Measurements from ENCODE around the gene CDKAL1. TPM values are rescaled to one million over a fixed set of nuclear protein-coding genes. Genes with fewer than 3 reads are reported as not detected.

Gene CDKAL1
- total RNA-seq, 2 donors from 2014 or later: 12.1 to 19.0 TPM

DNA sequence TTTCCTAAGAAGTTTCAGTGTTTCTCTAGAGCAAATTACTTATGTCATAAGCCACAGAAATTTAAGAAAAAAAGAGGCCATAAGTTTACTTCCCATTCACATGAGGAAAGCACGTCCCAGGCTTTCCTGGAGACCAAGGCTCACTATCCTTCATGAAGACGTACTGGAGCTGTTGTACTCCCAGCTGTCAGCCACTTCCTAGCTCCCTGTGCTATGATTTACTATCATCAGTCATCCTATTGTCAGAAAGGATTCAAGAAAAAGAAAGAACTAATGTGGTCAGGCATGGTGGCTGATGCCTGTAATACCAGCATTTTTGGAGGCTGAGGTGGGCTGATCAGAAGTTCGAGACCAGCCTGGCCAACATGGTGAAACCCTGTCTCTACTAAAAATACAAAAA, 721.9 kb downstream of the CDKAL1 start:
- no peaks in the 10 kb centered on the region for H3K9me3 ChIP-seq
- H3K36me3 ChIP-seq: no peaks in the 10 kb centered on the region
- no peak overlapping the region for H3K27ac ChIP-seq
- no peaks in the 10 kb centered on the region for H3K4me1 ChIP-seq (replicated peaks)
- no peak for DNase-seq (ENCODE audit: low spot score)
- 87% methylated on average over 3 of the region's 3 CpGs for WGBS
- no peaks in the 10 kb centered on the region for H3K27me3 ChIP-seq (replicated peaks; ENCODE audit: insufficient read depth)
- TF ChIP-seq POLR2A (IDR thresholded peaks at IDR 0.05) (no peak), POLR2AphosphoS5 (IDR thresholded peaks at IDR 0.05) (no peak)
- TF ChIP-seq, protein P1, sequence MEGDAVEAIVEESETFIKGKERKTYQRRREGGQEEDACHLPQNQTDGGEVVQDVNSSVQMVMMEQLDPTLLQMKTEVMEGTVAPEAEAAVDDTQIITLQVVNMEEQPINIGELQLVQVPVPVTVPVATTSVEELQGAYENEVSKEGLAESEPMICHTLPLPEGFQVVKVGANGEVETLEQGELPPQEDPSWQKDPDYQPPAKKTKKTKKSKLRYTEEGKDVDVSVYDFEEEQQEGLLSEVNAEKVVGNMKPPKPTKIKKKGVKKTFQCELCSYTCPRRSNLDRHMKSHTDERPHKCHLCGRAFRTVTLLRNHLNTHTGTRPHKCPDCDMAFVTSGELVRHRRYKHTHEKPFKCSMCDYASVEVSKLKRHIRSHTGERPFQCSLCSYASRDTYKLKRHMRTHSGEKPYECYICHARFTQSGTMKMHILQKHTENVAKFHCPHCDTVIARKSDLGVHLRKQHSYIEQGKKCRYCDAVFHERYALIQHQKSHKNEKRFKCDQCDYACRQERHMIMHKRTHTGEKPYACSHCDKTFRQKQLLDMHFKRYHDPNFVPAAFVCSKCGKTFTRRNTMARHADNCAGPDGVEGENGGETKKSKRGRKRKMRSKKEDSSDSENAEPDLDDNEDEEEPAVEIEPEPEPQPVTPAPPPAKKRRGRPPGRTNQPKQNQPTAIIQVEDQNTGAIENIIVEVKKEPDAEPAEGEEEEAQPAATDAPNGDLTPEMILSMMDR (IDR thresholded peaks at IDR 0.05): no peak
- H3K4me3 ChIP-seq: no peak overlapping the region
- intact Hi-C loops (cut with DNase I): no loop called here

- intact Hi-C loops (cut with DNase I): no loop called here
- H3K4me1 ChIP-seq (replicated peaks): no peaks in the 10 kb centered on the region
- H3K27ac ChIP-seq: no peak overlapping the region
- no peaks in the 10 kb centered on the region for H3K27me3 ChIP-seq (replicated peaks; ENCODE audit: insufficient read depth)
- H3K36me3 ChIP-seq: no peaks in the 10 kb centered on the region
- no peak overlapping the region for H3K4me3 ChIP-seq
- DNase-seq (ENCODE audit: low spot score): no peak
- 79% methylated on average over 2 of the region's 2 CpGs for WGBS
- no peaks in the 10 kb centered on the region for H3K9me3 ChIP-seq
- TF ChIP-seq POLR2A (IDR thresholded peaks at IDR 0.05): no peak
- TF ChIP-seq POLR2AphosphoS5 (IDR thresholded peaks at IDR 0.05): no peak
- TF ChIP-seq, protein P1 (IDR thresholded peaks at IDR 0.05): no peak
Measured at GRCh38 chr6:21257125-21257524, 722.9 kb downstream of the CDKAL1 start.

DNA sequence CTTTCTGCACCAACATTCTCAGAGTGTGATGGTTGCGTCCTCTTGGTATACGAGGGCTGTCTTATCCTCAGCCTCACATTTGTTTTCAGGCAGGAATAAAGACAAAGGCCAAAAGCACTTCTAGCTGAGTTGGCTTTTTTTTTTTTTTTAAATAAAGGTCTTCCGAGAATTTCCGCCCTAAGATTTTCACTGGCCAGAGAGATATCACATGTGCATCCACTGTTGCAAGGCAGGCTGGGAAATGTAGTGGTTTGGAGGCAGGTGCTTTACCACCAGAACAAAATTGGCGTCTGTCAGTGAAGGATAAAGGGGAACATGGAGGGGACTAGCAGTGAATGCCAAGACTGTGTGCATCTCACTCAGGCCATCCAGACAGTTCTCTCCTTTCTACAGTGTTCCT, 724.4 kb downstream of the CDKAL1 start:
- Histone ChIP-seq H3K27ac (no peak overlapping the region), H3K4me1 (replicated peaks) (no peaks in the 10 kb centered on the region), H3K36me3 (no peaks in the 10 kb centered on the region), H3K27me3 (replicated peaks; ENCODE audit: insufficient read depth) (no peaks in the 10 kb centered on the region), H3K4me3 (no peak overlapping the region), H3K9me3 (no peaks in the 10 kb centered on the region)
- TF ChIP-seq POLR2A (IDR thresholded peaks at IDR 0.05): no peak
- TF ChIP-seq, protein P1 (IDR thresholded peaks at IDR 0.05): no peak
- no peak for TF ChIP-seq POLR2AphosphoS5 (IDR thresholded peaks at IDR 0.05)
- WGBS: 91% methylated on average over 5 of the region's 5 CpGs
- intact Hi-C loops (cut with DNase I): no loop called here
- no peak for DNase-seq (ENCODE audit: low spot score)

DNA sequence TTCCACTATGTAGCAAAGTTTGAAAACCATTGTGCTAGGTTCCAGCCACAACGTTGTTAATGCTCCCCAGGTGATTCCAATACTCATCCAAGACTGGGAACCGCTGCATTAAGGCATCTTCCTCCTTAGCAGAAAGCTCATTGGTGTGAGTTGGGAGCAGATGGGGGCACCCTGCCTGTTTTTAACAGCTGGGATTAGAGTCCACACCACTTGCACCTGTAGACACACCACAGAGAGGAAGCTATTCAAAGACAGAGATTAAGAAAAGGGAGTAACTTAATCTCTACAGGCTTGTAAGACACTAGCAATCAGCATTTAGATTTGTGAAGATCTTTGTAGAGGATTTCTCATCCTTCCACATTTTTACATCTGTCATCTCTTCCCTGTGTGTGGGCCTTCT, 725.4 kb downstream of the CDKAL1 start:
- TF ChIP-seq POLR2AphosphoS5 (IDR thresholded peaks at IDR 0.05) (no peak), POLR2A (IDR thresholded peaks at IDR 0.05) (no peak)
- TF ChIP-seq, protein P1 (IDR thresholded peaks at IDR 0.05): no peak
- H3K4me1 ChIP-seq (replicated peaks): no peaks in the 10 kb centered on the region
- no peak for DNase-seq (ENCODE audit: low spot score)
- no peaks in the 10 kb centered on the region for H3K9me3 ChIP-seq
- no peak overlapping the region for H3K4me3 ChIP-seq
- H3K27ac ChIP-seq: no peak overlapping the region
- H3K27me3 ChIP-seq (replicated peaks; ENCODE audit: insufficient read depth): no peaks in the 10 kb centered on the region
- intact Hi-C loops (cut with DNase I): no loop called here
- 83% methylated on average over 2 of the region's 2 CpGs for WGBS
- no peaks in the 10 kb centered on the region for H3K36me3 ChIP-seq

DNA sequence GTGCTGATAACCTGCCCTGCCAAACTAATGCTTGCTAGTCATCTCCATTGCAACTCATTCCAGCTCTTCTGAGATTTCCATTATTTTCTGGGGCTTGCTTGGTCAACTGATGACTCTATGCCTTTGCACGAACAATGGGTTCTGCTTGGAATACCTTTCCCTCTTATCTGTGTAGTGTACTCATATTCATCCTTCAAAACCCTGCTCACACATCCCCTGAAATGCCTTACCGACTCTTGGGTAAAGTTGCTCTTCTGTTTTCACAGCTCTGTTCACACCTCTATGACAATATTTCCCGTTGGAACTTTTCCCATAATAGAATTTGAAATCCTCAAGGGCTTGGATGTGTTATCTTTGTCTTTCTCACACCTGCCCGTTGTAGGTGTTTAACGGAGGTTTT, 728.2 kb downstream of the CDKAL1 start:
- Histone ChIP-seq H3K4me1 (replicated peaks) (no peaks in the 10 kb centered on the region), H3K27me3 (replicated peaks; ENCODE audit: insufficient read depth) (no peaks in the 10 kb centered on the region), H3K27ac (no peak overlapping the region), H3K9me3 (no peaks in the 10 kb centered on the region), H3K4me3 (no peak overlapping the region), H3K36me3 (no peaks in the 10 kb centered on the region)
- WGBS: 94% methylated on average over 5 of the region's 5 CpGs
- TF ChIP-seq, protein P1 (IDR thresholded peaks at IDR 0.05): no peak
- TF ChIP-seq POLR2AphosphoS5 (IDR thresholded peaks at IDR 0.05): no peak
- no peak for TF ChIP-seq POLR2A (IDR thresholded peaks at IDR 0.05)
- no peak for DNase-seq (ENCODE audit: low spot score)
- intact Hi-C loops (cut with DNase I): no loop called here

All from prostate gland (tissue), 2 donors.